OCI-LY1 (cell line): ENCODE data around the gene PDLIM5.

Experiments used
- H2AFZ ChIP-seq: fragments of 200-600 bp; sonication (generic), shearing (Covaris generic); 2 replicates; pipeline ENCODE4 v1.6.0; 2014; ENCODE audit warnings: antibody characterized with exemption, mild to moderate bottlenecking, low read length
- H3F3A ChIP-seq: fragments of 200-600 bp; sonication (generic), shearing (Covaris generic); 2 replicates; pipeline ENCODE4 v1.6.0; 2014; ENCODE audit warnings: mild to moderate bottlenecking, antibody characterized with exemption, low read length, moderate library complexity; ENCODE audit not compliant: insufficient read depth
- H3K27ac ChIP-seq: fragments of 200-600 bp; sonication (generic); 2 replicates; pipeline ENCODE4 v1.5.1; 2014; ENCODE audit warnings: low read length, mixed run types, mild to moderate bottlenecking, low read depth; ENCODE audit not compliant: poor library complexity, severe bottlenecking
- H3K27me3 ChIP-seq: fragments of 200-600 bp; sonication (generic); 2 replicates; pipeline ENCODE4 v1.6.0; 2014; ENCODE audit warnings: antibody characterized with exemption, mild to moderate bottlenecking, low read length, moderate library complexity; ENCODE audit not compliant: insufficient read depth
- H3K36me3 ChIP-seq: fragments of 200-600 bp; sonication (generic); 2 replicates; pipeline ENCODE4 v1.6.1; 2014; ENCODE audit warnings: mild to moderate bottlenecking, antibody characterized with exemption, low read length, moderate library complexity, mixed read lengths; ENCODE audit not compliant: insufficient read depth
- H3K4me1 ChIP-seq: fragments of 200-600 bp; sonication (generic); 2 replicates; pipeline ENCODE4 v1.5.1; 2014; ENCODE audit warnings: mild to moderate bottlenecking, low read length, moderate library complexity; ENCODE audit not compliant: insufficient read depth, severe bottlenecking
- H3K4me2 ChIP-seq: fragments of 200-600 bp; sonication (generic), shearing (Covaris generic); 2 replicates; pipeline ENCODE4 v1.6.1; 2014; ENCODE audit warnings: low read length
- H3K4me3 ChIP-seq: fragments of 200-600 bp; sonication (generic); 2 replicates; pipeline ENCODE4 v1.5.1; 2014; ENCODE audit warnings: low read length, low read depth, mild to moderate bottlenecking, mixed read lengths; ENCODE audit not compliant: poor library complexity, severe bottlenecking
- H3K79me2 ChIP-seq: fragments of 200-600 bp; shearing (Covaris generic); 2 replicates; pipeline ENCODE4 v1.6.1; 2016; ENCODE audit warnings: mixed run types, low read length, mixed read lengths; ENCODE audit not compliant: insufficient read depth
- H3K9ac ChIP-seq: fragments of 200-600 bp; sonication (generic), shearing (Covaris generic); 2 replicates; pipeline ENCODE4 v1.6.1; 2014; ENCODE audit warnings: mild to moderate bottlenecking, low read length, mixed read lengths
- H3K9me2 ChIP-seq: fragments of 200-600 bp; sonication (generic), shearing (Covaris generic); 2 replicates; pipeline ENCODE4 v1.6.1; 2014; ENCODE audit warnings: low read depth, mild to moderate bottlenecking, low read length, mixed read lengths
- H3K9me3 ChIP-seq: fragments of 200-600 bp; shearing (Covaris generic); 2 replicates; pipeline ENCODE4 v1.6.1; 2014; ENCODE audit warnings: low read length, mixed read lengths
- H4K20me1 ChIP-seq: fragments of 200-600 bp; sonication (generic), shearing (Covaris generic); 2 replicates; pipeline ENCODE4 v1.6.0; 2016; ENCODE audit warnings: mild to moderate bottlenecking, low read length; ENCODE audit not compliant: insufficient read depth
- EZH2 ChIP-seq: fragments of 200-600 bp; sonication (generic), shearing (Covaris generic); IDR thresholded peaks from 2 replicates; pipeline ENCODE4 v1.8.0; 2017; ENCODE audit warnings: borderline replicate concordance, mixed run types, mild to moderate bottlenecking, antibody characterized with exemption, low read length, moderate library complexity, mixed read lengths
- TF ChIP-seq, protein P1 (sequence below): fragments of 200-600 bp; sonication (generic), shearing (Covaris generic); IDR thresholded peaks from 2 replicates; pipeline ENCODE4 v1.5.1; 2017; ENCODE audit warnings: mild to moderate bottlenecking, antibody characterized with exemption, low read length, moderate library complexity, mixed read lengths

PDLIM5 gene

GRCh38 chr4:94420356-94420755 lies 31.4 kb upstream of the PDLIM5 start:
- no peak overlapping the region for H3K4me3 ChIP-seq
- no peaks in the 10 kb centered on the region for H3K27me3 ChIP-seq
- H4K20me1 ChIP-seq, result no peaks in the 10 kb centered on the region
- H3K9me3 ChIP-seq, result no peaks in the 10 kb centered on the region
- no peaks in the 10 kb centered on the region for H3K36me3 ChIP-seq
- H3K4me1 ChIP-seq, result no peaks in the 10 kb centered on the region
- TF ChIP-seq, protein P1, sequence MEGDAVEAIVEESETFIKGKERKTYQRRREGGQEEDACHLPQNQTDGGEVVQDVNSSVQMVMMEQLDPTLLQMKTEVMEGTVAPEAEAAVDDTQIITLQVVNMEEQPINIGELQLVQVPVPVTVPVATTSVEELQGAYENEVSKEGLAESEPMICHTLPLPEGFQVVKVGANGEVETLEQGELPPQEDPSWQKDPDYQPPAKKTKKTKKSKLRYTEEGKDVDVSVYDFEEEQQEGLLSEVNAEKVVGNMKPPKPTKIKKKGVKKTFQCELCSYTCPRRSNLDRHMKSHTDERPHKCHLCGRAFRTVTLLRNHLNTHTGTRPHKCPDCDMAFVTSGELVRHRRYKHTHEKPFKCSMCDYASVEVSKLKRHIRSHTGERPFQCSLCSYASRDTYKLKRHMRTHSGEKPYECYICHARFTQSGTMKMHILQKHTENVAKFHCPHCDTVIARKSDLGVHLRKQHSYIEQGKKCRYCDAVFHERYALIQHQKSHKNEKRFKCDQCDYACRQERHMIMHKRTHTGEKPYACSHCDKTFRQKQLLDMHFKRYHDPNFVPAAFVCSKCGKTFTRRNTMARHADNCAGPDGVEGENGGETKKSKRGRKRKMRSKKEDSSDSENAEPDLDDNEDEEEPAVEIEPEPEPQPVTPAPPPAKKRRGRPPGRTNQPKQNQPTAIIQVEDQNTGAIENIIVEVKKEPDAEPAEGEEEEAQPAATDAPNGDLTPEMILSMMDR, result no peak
- no peak for TF ChIP-seq EZH2
- H3F3A ChIP-seq, result no peaks in the 10 kb centered on the region
- no peaks in the 10 kb centered on the region for H3K9me2 ChIP-seq
- H3K4me2 ChIP-seq, result no peak overlapping the region
- H3K27ac ChIP-seq, result no peak overlapping the region
- no peaks in the 10 kb centered on the region for H3K79me2 ChIP-seq
- no peak overlapping the region for H3K9ac ChIP-seq
- H2AFZ ChIP-seq, result no peak overlapping the region

DNA sequence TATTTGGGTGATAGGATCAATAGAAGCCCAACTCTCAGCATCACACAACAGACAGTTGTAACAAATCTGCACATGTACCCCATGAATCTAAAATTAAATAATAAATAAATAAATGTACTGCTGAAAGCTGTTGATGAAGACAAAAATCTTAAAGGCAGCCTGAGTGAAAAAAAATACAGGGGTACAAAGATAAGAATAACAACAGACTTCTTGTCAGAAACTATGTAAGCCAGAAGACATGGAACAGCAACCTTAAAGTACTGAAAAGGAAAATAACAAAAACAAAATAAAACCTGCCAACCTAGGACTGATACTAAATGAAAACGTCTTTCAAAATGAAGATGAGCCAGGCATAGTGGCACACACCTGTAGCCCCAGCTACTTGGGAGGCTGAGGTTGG lies 25.0 kb upstream of the PDLIM5 start:
- Histone ChIP-seq H3K79me2 (no peaks in the 10 kb centered on the region), H3K27me3 (no peaks in the 10 kb centered on the region), H3K9me2 (no peaks in the 10 kb centered on the region), H3K4me2 (no peak overlapping the region), H2AFZ (no peak overlapping the region), H3K9ac (no peak overlapping the region), H3K4me3 (no peak overlapping the region), H3F3A (no peaks in the 10 kb centered on the region), H3K4me1 (no peaks in the 10 kb centered on the region), H3K9me3 (peaks cover 6% of the 10 kb centered on the region; the same call in 1 of the 2 replicates), H4K20me1 (no peaks in the 10 kb centered on the region), H3K27ac (no peak overlapping the region), H3K36me3 (no peaks in the 10 kb centered on the region)
- TF ChIP-seq, protein P1, result no peak
- no peak for TF ChIP-seq EZH2

GRCh38 chr4:94428884-94429283 lies 22.9 kb upstream of the PDLIM5 start:
- no peaks in the 10 kb centered on the region for H3K79me2 ChIP-seq
- H3K36me3 ChIP-seq, result no peaks in the 10 kb centered on the region
- H3K27me3 ChIP-seq, result no peaks in the 10 kb centered on the region
- no peak overlapping the region for H3K27ac ChIP-seq
- no peak overlapping the region for H3K4me3 ChIP-seq
- TF ChIP-seq, protein P1, result no peak
- no peak for TF ChIP-seq EZH2
- no peaks in the 10 kb centered on the region for H3F3A ChIP-seq
- H4K20me1 ChIP-seq, result no peaks in the 10 kb centered on the region
- H3K9me2 ChIP-seq, result no peaks in the 10 kb centered on the region
- H3K9ac ChIP-seq, result no peak overlapping the region
- H3K4me1 ChIP-seq, result no peaks in the 10 kb centered on the region
- no peak overlapping the region for H2AFZ ChIP-seq
- H3K4me2 ChIP-seq, result no peak overlapping the region
- H3K9me3 ChIP-seq, result peaks cover 6% of the 10 kb centered on the region; the same call in 1 of the 2 replicates
